ENCODE measurements around the gene C10orf67.

C10orf67 gene

DNA sequence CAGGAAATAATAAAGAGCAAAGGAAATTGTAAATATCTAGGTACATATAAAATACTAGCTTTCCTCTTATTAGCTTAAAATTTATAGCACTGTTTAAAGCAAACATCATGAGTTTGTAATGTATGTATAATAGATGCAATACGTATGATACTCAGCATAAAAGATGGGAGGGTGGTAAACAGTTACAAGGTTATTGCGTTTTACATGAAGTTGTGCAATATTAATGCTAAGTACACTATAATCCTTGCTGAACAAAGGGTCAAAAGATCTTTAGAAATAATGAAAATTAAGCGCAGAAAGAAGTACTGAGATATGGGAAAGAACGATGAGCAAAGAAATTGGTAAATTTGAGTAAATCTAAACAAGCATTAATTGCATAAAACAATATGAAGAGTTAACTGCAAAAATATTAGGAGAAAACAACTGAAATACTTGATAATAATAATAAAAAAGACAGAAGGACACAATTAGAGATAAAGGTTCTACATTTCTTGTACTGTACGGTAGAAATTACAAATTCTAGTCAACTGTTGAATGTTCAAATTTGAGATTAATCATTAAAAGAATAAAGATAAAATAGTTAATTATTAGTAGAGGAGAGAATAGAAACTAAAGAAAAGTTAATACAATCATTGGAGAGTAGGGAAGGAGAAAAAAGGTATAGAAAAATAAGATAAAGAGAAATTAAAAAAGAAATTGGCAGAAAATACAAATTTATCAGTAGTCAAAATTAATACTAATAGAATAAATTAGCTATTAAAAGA, 17.9 kb downstream of the C10orf67 start:
- TF ChIP-seq, protein P1, sequence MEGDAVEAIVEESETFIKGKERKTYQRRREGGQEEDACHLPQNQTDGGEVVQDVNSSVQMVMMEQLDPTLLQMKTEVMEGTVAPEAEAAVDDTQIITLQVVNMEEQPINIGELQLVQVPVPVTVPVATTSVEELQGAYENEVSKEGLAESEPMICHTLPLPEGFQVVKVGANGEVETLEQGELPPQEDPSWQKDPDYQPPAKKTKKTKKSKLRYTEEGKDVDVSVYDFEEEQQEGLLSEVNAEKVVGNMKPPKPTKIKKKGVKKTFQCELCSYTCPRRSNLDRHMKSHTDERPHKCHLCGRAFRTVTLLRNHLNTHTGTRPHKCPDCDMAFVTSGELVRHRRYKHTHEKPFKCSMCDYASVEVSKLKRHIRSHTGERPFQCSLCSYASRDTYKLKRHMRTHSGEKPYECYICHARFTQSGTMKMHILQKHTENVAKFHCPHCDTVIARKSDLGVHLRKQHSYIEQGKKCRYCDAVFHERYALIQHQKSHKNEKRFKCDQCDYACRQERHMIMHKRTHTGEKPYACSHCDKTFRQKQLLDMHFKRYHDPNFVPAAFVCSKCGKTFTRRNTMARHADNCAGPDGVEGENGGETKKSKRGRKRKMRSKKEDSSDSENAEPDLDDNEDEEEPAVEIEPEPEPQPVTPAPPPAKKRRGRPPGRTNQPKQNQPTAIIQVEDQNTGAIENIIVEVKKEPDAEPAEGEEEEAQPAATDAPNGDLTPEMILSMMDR (IDR thresholded peaks at IDR 0.05; ENCODE audit: borderline replicate concordance, extremely low read depth, low read length, poor library complexity, severe bottlenecking), result no peak
- TF ChIP-seq EZH2 (IDR thresholded peaks at IDR 0.05; ENCODE audit: borderline replicate concordance, low read depth, low read length, severe bottlenecking), result no peak
- DNase-seq, result no peak
- Histone ChIP-seq H3K4me2 (ENCODE audit: insufficient read depth, low read length) (no peak overlapping the region), H3K27me3 (ENCODE audit: insufficient read depth, low read length, poor library complexity) (no peaks in the 10 kb centered on the region), H2AFZ (ENCODE audit: low read depth, low read length) (no peak overlapping the region), H4K20me1 (ENCODE audit: insufficient read depth, low read length) (no peaks in the 10 kb centered on the region), H3K4me1 (ENCODE audit: insufficient read depth, low read length) (no peaks in the 10 kb centered on the region), H3K36me3 (ENCODE audit: insufficient read depth, low read length) (no peaks in the 10 kb centered on the region), H3K9me3 (ENCODE audit: insufficient read depth, low read length, severe bottlenecking) (no peaks in the 10 kb centered on the region), H3K79me2 (ENCODE audit: insufficient read depth, low read length) (no peaks in the 10 kb centered on the region), H3K4me3 (ENCODE audit: low read depth in 1 of 2, low read length in 2 of 2) (no peak overlapping the region), H3K27ac (ENCODE audit: low read length) (no peak overlapping the region), H3K9ac (ENCODE audit: low read depth, low read length) (no peak overlapping the region)
- ATAC-seq (ENCODE audit: insufficient read depth, low read depth), result no peak

DNA sequence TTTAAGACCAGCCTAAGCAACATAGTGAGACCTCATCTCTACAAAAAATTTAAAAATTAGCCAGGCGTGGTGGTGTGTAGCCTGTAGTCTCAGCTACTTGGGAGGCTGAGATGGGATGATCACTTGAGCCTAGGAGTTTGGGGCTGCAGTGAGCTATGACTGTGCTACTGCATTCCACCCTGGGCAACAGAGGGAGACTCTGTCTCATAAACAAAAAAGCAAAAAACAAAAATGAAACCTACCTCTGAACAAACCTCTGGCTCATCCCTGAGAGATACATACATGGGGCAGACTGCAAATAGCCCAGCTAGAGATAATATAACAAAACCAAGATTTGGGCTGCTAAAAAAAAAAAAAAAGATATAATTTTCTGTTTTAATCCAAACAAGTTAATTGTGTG, 19.5 kb downstream of the C10orf67 start:
- ATAC-seq (ENCODE audit: insufficient read depth, low read depth) (no peak), DNase-seq (no peak)
- Histone ChIP-seq H3K4me2 (ENCODE audit: insufficient read depth, low read length) (no peak overlapping the region), H3K9ac (ENCODE audit: low read depth, low read length) (no peak overlapping the region), H2AFZ (ENCODE audit: low read depth, low read length) (no peak overlapping the region), H3K27ac (ENCODE audit: low read length) (no peak overlapping the region), H3K9me3 (ENCODE audit: insufficient read depth, low read length, severe bottlenecking) (no peaks in the 10 kb centered on the region), H3K27me3 (ENCODE audit: insufficient read depth, low read length, poor library complexity) (no peaks in the 10 kb centered on the region), H3K4me1 (ENCODE audit: insufficient read depth, low read length) (no peaks in the 10 kb centered on the region), H3K79me2 (ENCODE audit: insufficient read depth, low read length) (no peaks in the 10 kb centered on the region), H3K4me3 (ENCODE audit: low read depth in 1 of 2, low read length in 2 of 2) (no peak overlapping the region), H4K20me1 (ENCODE audit: insufficient read depth, low read length) (no peaks in the 10 kb centered on the region), H3K36me3 (ENCODE audit: insufficient read depth, low read length) (no peaks in the 10 kb centered on the region)
- TF ChIP-seq, protein P1 (IDR thresholded peaks at IDR 0.05; ENCODE audit: borderline replicate concordance, extremely low read depth, low read length, poor library complexity, severe bottlenecking), result peak; percentile 25
- no peak for TF ChIP-seq EZH2 (IDR thresholded peaks at IDR 0.05; ENCODE audit: borderline replicate concordance, low read depth, low read length, severe bottlenecking)

DNA sequence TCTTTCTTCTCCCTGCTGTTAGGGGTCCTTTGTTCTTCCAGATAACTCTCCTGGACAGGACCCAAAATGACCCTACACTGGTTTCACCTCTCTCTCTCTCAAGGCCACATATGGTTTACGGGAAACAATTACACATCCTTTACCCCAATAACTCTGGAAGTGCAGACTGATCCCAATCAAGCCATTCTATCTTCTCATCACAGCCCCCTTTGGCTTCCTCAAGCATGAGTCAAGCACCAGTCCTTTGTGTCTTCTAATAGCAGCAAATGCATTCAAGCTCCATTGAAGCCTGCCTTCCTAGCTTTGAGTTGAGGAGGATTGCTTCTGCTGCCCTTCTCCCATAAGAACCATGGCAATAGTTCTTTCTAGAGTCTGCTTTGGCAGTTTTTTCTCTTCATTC, 20.2 kb downstream of the C10orf67 start:
- H3K27ac ChIP-seq (ENCODE audit: low read length), result no peak overlapping the region
- no peaks in the 10 kb centered on the region for H3K27me3 ChIP-seq (ENCODE audit: insufficient read depth, low read length, poor library complexity)
- no peaks in the 10 kb centered on the region for H3K4me1 ChIP-seq (ENCODE audit: insufficient read depth, low read length)
- DNase-seq, result no peak
- H3K9ac ChIP-seq (ENCODE audit: low read depth, low read length), result no peak overlapping the region
- ATAC-seq (ENCODE audit: insufficient read depth, low read depth), result no peak
- no peak overlapping the region for H2AFZ ChIP-seq (ENCODE audit: low read depth, low read length)
- no peaks in the 10 kb centered on the region for H3K36me3 ChIP-seq (ENCODE audit: insufficient read depth, low read length)
- no peak overlapping the region for H3K4me2 ChIP-seq (ENCODE audit: insufficient read depth, low read length)
- H4K20me1 ChIP-seq (ENCODE audit: insufficient read depth, low read length), result no peaks in the 10 kb centered on the region
- TF ChIP-seq, protein P1 (IDR thresholded peaks at IDR 0.05; ENCODE audit: borderline replicate concordance, extremely low read depth, low read length, poor library complexity, severe bottlenecking), result no peak
- TF ChIP-seq EZH2 (IDR thresholded peaks at IDR 0.05; ENCODE audit: borderline replicate concordance, low read depth, low read length, severe bottlenecking), result no peak
- no peak overlapping the region for H3K4me3 ChIP-seq (ENCODE audit: low read depth in 1 of 2, low read length in 2 of 2)
- no peaks in the 10 kb centered on the region for H3K9me3 ChIP-seq (ENCODE audit: insufficient read depth, low read length, severe bottlenecking)
- H3K79me2 ChIP-seq (ENCODE audit: insufficient read depth, low read length), result no peaks in the 10 kb centered on the region
